ENCODE data around the gene SEC62.

DNA sequence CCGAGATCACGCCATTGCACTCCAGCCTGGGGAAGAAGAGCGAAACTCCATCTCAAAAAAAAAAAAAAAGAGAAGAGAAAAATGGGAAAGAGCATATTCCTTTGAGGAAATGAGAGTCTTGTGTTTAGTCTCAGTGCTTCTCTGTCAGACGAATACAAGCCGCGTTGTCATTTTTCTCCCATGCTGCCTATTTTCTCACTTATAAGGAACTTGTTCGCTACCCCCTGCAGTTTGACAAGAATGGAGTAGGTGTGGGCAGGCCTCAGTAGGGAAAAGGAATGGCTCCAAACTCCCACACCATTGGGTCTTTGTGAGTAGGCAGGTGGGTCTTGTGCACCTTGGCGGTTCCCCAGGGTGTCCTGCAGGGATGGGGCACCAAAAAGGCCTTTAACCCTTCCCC is 77.7 kb downstream of the SEC62 start:
- no peak for TF ChIP-seq EZH2 (IDR thresholded peaks at IDR 0.05)
- no peak for TF ChIP-seq FOXP2 (optimal IDR thresholded peaks at IDR 0.05; ENCODE audit: control extremely low read depth, extremely low read length, insufficient read depth)
